Measurements from ENCODE around the gene TMEM259. TPM values are rescaled to one million over a fixed set of nuclear protein-coding genes. Genes with fewer than 3 reads are reported as not detected.

TMEM259 gene
- total and polyA plus RNA-seq, 9 of the 15 experiments (the other 6 are each of a cell fraction or from before 2014, with no cell fraction given): 0.52 to 231 (median 63.6) TPM

DNA sequence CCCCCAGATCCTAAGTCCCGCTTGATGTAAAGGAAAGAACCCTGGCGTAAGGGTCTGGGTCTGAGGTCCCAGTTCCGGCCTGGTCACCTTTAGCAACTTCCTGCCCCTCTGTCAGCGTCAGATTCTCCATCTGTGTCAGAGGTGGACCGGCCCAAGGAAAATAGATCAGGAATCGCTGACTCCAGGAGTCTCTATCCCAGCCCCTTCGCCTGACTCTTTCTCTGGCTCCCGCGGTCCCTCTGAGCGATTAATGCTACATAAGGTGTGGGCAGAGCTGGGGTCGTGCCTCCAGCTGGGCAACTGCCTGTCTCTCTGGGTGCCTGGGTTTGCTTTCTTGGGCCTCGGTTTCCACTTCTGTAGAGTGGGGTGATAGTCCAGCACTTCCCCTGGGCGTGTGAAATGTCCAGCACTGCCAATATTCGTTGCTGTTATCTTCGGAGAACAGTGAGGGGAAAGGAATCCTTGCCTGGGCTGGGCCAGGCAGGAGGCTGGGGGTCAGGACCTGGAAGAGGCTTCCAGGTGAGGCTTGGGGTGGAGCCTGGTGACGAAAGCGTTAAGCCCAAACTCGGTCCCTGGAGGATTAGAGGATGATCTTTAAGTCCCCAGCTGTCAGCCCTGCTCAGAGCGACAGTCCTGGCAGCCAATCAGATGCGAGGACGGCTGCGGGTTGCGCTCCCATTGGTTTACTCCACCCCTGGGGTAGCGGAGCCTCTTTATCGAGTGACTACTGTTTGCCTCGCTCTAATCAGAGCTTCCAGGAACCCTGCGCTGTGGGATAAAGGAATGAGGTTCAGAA is 19.8 kb upstream of the TMEM259 start (continued):
- TF ChIP-seq CEBPG (CRISPR knock-in tag; IDR thresholded peaks at IDR 0.05) (peak; percentile 43; the same call in 1 of the 2 replicates), CEBPG (tag; conservative IDR thresholded peaks at IDR 0.05 in 1 of 2, IDR thresholded peaks at IDR 0.05 in 1 of 2) (no peak), BRD4 (IDR thresholded peaks at IDR 0.05) (peak; percentile 58; the same call in 1 of the 2 replicates), PHF20 (IDR thresholded peaks at IDR 0.05; ENCODE audit: partially characterized antibody) (peak; percentile 60), RBM39 (optimal IDR thresholded peaks at IDR 0.05; ENCODE audit: low read depth, low read length) (peak; percentile 87), SMARCA5 (IDR thresholded peaks at IDR 0.05) (peak; percentile 99), SPI1 (IDR thresholded peaks at IDR 0.05; ENCODE audit: borderline replicate concordance, low read depth, low read length) (peak; percentile 74; the same call in 1 of the 2 replicates), DPF2 (IDR thresholded peaks at IDR 0.05) (peak; percentile 64), PHB2 (IDR thresholded peaks at IDR 0.05; ENCODE audit: low read depth) (no peak), DACH1 (IDR thresholded peaks at IDR 0.05; ENCODE audit: partially characterized antibody) (peak; percentile 92), MYNN (IDR thresholded peaks at IDR 0.05) (peak; percentile 12; the same call in 1 of the 2 replicates), MYNN (CRISPR knock-in tag; IDR thresholded peaks at IDR 0.05) (no peak), MECOM (CRISPR knock-in tag; IDR thresholded peaks at IDR 0.05) (peak; percentile 43; the same call in 1 of the 2 replicates), ASH1L (IDR thresholded peaks at IDR 0.05; ENCODE audit: borderline replicate concordance, low read depth, partially characterized antibody) (peak; percentile 97), RB1 (IDR thresholded peaks at IDR 0.05; ENCODE audit: low read depth) (0 out of 2 replicates have a peak, but pooled peaks have one; percentile 25), YY1 (IDR thresholded peaks at IDR 0.05; ENCODE audit: borderline replicate concordance in 1 of 3, control insufficient read depth in 1 of 3, extremely low read depth in 1 of 3, insufficient read depth in 3 of 3, insufficient read length in 1 of 3, insufficient replicate concordance in 2 of 3, low read depth in 1 of 3, low read length in 2 of 3) (no peak), ATF1 (CRISPR knock-in tag; IDR thresholded peaks at IDR 0.05) (no peak), ATF1 (tag; IDR thresholded peaks at IDR 0.05) (peak; percentile 89), ZNF766 (CRISPR knock-in tag; conservative IDR thresholded peaks at IDR 0.05) (peak; percentile 61), ZEB2 (IDR thresholded peaks at IDR 0.05) (peak; percentile 83), CBFA2T3 (IDR thresholded peaks at IDR 0.05) (peak; percentile 93)
- TF ChIP-seq, protein P1, sequence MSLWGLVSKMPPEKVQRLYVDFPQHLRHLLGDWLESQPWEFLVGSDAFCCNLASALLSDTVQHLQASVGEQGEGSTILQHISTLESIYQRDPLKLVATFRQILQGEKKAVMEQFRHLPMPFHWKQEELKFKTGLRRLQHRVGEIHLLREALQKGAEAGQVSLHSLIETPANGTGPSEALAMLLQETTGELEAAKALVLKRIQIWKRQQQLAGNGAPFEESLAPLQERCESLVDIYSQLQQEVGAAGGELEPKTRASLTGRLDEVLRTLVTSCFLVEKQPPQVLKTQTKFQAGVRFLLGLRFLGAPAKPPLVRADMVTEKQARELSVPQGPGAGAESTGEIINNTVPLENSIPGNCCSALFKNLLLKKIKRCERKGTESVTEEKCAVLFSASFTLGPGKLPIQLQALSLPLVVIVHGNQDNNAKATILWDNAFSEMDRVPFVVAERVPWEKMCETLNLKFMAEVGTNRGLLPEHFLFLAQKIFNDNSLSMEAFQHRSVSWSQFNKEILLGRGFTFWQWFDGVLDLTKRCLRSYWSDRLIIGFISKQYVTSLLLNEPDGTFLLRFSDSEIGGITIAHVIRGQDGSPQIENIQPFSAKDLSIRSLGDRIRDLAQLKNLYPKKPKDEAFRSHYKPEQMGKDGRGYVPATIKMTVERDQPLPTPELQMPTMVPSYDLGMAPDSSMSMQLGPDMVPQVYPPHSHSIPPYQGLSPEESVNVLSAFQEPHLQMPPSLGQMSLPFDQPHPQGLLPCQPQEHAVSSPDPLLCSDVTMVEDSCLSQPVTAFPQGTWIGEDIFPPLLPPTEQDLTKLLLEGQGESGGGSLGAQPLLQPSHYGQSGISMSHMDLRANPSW (CRISPR knock-in tag; IDR thresholded peaks at IDR 0.05): no peak
- TF ChIP-seq, protein P2, sequence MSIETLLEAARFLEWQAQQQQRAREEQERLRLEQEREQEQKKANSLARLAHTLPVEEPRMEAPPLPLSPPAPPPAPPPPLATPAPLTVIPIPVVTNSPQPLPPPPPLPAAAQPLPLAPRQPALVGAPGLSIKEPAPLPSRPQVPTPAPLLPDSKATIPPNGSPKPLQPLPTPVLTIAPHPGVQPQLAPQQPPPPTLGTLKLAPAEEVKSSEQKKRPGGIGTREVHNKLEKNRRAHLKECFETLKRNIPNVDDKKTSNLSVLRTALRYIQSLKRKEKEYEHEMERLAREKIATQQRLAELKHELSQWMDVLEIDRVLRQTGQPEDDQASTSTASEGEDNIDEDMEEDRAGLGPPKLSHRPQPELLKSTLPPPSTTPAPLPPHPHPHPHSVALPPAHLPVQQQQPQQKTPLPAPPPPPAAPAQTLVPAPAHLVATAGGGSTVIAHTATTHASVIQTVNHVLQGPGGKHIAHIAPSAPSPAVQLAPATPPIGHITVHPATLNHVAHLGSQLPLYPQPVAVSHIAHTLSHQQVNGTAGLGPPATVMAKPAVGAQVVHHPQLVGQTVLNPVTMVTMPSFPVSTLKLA (conservative IDR thresholded peaks at IDR 0.05): no peak; a peak in 1 of 4 replicates
- TF ChIP-seq, protein P3, sequence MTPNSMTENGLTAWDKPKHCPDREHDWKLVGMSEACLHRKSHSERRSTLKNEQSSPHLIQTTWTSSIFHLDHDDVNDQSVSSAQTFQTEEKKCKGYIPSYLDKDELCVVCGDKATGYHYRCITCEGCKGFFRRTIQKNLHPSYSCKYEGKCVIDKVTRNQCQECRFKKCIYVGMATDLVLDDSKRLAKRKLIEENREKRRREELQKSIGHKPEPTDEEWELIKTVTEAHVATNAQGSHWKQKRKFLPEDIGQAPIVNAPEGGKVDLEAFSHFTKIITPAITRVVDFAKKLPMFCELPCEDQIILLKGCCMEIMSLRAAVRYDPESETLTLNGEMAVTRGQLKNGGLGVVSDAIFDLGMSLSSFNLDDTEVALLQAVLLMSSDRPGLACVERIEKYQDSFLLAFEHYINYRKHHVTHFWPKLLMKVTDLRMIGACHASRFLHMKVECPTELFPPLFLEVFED (CRISPR knock-in tag; conservative IDR thresholded peaks at IDR 0.05): no peak
